GM19463 (cell line): ENCODE data around the gene MLPH.

Experiments
- ATAC-seq: cut with Tn5 transposase; IDR thresholded peaks from one replicate; pipeline ENCODE4 v1.9.1; 2021; ENCODE audit warnings: mild to moderate bottlenecking, moderate library complexity; ENCODE audit not compliant: unreplicated experiment

MLPH gene

DNA sequence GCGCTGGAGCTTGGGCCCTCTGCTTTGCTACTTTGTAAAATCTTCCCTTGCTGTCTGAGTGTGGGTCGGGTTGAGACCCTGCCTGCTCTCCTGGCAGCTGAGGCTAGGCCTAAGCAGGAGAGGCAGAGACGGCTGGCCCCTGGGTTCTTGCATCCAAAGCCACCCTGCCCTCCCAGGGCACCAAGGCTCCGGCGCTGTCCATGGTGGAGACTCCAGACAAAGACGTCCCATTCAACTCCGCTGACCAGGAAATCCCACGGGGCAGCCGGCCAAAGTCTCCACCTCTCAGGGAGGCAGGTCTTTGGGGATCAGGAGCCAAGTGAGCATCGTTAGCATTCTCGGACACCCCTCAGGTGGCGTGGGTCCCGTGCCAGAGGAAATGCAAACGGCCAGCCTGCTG is 76.8 kb downstream of the MLPH start:
- ATAC-seq: no peak

- ATAC-seq: no peak
Observed at GRCh38 chr2:237564526-237565131, 77.6 kb downstream of the MLPH start.

- no peak for ATAC-seq
Observed at GRCh38 chr2:237565974-237566373, 78.9 kb downstream of the MLPH start.

DNA sequence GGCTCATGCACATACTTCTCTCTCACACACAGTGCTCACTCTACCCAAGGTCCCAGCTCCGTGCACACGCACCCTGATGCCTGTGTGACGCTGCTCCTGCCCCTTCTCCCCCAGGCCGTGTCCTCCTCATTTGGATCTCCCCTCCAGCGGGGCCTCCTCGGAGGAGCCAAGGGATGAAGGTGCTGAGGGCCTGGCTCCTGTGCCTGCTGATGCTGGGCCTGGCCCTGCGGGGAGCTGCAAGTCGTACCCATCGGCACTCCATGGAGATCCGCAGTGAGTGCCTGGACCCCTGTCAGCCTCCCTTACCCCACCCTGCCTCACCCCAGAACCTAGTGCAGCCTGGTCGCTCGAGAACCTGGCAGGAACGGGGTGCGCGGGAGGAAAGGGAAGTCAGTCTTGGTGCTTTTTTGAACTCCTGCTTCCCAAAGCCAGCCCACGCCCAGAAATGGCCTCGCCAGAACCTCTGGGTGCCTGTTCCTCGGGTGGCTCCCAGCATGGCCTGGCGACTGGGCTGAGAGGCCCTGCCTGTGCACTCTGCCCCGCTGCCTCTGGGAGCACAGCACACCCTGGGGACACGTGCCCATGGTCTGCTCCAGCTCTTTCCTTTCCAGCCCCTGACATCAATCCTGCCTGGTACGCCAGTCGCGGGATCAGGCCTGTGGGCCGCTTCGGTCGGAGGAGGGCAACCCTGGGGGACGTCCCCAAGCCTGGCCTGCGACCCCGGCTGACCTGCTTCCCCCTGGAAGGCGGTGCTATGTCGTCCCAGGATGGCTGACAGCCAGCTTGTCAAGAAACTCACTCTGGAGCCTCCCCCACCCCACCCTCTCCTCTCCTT is 79.6 kb downstream of the MLPH start, which contains the start of gene PRLH:
Gene PRLH, plus strand, starts transcription at position 174 of the 835 bp plus-strand sequence. Its CDS starts 0 bp downstream, at position 174.
- ATAC-seq: no peak

- ATAC-seq: no peak
Observed at GRCh38 chr2:237567276-237568029, 80.4 kb downstream of the MLPH start.

GRCh38 chr2:237568121-237568660 is 81.1 kb downstream of the MLPH start:
- ATAC-seq: no peak

GRCh38 chr2:237569041-237569440 is 82.0 kb downstream of the MLPH start:
- no peak for ATAC-seq

DNA sequence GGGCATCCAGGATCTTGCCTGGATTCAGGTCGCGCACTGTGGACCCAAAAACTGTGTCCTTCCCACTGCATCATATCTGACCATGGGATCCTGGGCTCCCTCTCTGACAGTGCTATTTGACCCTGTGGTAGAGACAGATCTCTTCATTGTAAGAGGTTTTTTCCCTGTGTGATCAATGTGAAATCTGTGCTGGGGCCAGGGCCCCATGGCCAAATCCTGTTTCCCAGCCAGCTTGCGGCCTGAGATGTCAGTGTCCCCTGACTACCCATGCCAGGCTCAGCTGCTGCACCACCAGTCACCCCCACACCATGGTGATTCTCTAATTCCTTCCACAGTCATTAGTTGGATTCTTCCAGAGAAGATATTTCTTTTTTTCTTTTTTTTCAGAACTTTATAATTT is 82.8 kb downstream of the MLPH start:
- ATAC-seq: no peak

- no peak for ATAC-seq
Observed at GRCh38 chr2:237570776-237571335, 83.8 kb downstream of the MLPH start.

DNA sequence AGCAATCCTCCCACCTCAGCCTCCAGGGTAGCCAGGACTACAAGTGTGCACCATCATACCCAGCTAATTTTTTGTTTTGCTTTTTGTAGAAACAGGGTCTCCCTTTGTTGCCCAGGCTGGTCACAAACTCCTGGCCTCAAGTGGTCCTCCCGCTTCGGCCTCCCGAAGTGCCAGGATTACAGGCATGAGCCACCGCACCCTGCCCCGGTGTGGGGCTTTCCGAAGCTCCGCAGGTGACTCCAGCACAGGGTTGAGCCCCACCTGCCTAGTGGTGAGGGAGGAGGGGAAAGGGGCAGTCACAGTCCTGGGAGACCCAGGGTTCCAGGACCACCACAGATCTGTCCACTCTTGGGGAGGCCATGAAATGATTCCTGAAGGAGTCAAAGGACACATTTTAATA is 84.5 kb downstream of the MLPH start:
- ATAC-seq: no peak

GRCh38 chr2:237572021-237572741 is 85.1 kb downstream of the MLPH start:
- ATAC-seq: peak; percentile 91

GRCh38 chr2:237572742-237573101 is 85.7 kb downstream of the MLPH start:
- ATAC-seq: no peak

- no peak for ATAC-seq
Observed at GRCh38 chr2:237573721-237574415, 86.8 kb downstream of the MLPH start.

DNA sequence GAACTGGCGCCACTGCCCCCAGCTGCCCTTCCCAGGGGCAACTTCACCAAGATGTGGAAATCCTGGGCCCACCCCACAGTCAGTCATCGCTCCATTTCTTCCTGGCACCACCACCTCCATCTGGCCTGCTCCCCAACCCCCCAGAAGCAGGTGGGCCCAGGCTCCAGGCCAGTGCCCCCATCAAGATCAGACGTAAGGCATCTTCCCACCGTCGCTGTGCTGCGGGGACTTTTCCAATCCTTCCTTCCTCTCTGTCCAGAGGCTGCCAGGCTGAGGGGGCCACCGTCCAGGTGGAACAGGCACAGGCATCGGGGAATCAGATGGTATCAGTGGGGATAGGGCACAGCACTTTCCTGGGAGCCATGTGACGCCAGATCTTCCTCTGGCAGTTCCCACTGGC is 87.4 kb downstream of the MLPH start:
- no peak for ATAC-seq

- ATAC-seq: no peak
Observed at GRCh38 chr2:237574894-237575868, 88.1 kb downstream of the MLPH start.

GRCh38 chr2:237575869-237576862 is 89.1 kb downstream of the MLPH start:
- ATAC-seq: no peak

DNA sequence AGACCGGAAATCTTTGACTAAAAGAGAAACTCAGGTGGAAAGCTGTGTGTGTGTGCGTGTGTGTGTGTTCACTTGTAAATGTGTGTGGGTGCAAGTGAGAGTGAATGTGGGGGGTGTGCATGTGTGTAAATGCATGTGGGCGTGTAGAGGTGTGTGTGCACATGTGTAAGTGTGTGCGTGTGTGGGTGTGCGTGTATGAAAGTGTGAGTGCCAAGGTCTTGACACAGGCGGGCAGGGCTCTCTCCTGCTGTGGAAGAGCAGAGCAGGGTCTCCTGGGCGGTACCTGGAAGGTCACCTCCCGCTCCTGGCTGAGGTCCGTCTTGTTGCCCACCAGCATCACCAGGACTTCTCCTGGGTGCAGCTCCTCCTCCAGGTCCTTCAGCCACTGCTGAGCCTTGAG is 89.9 kb downstream of the MLPH start:
- no peak for ATAC-seq

- ATAC-seq: no peak
Observed at GRCh38 chr2:237577458-237577857, 90.4 kb downstream of the MLPH start.
